Right lobe of liver (tissue), 4 donors: ENCODE measurements around the gene DDA1.
A peak's percentile ranks its signal among the peaks of the same experiment; 100 is the strongest.

Source experiments
- POLR2A ChIP-seq: fragments of 450-650 bp; IDR thresholded peaks from one replicate; pipeline ENCODE4 v1.6.1; 2017; ENCODE audit warnings: antibody characterized with exemption, mild to moderate bottlenecking
- TF ChIP-seq, protein P1 (sequence below), 4 donors: fragments of 200-600 bp in 3 of 4; fragments of 450-650 bp in 1 of 4; IDR thresholded peaks; one replicate each; pipeline versions ENCODE4 v1.5.1 to v1.8.0; 2016 to 2022; ENCODE audit warnings: antibody characterized with exemption in 4 of 4, mild to moderate bottlenecking in 2 of 4
- donor health status: DM: no; HTN: no; CAD: no.
- donor health status: DM: no; HTN: no; CAD: no.
- donor health status: DM: no; HTN: yes; CAD: no.

DNA sequence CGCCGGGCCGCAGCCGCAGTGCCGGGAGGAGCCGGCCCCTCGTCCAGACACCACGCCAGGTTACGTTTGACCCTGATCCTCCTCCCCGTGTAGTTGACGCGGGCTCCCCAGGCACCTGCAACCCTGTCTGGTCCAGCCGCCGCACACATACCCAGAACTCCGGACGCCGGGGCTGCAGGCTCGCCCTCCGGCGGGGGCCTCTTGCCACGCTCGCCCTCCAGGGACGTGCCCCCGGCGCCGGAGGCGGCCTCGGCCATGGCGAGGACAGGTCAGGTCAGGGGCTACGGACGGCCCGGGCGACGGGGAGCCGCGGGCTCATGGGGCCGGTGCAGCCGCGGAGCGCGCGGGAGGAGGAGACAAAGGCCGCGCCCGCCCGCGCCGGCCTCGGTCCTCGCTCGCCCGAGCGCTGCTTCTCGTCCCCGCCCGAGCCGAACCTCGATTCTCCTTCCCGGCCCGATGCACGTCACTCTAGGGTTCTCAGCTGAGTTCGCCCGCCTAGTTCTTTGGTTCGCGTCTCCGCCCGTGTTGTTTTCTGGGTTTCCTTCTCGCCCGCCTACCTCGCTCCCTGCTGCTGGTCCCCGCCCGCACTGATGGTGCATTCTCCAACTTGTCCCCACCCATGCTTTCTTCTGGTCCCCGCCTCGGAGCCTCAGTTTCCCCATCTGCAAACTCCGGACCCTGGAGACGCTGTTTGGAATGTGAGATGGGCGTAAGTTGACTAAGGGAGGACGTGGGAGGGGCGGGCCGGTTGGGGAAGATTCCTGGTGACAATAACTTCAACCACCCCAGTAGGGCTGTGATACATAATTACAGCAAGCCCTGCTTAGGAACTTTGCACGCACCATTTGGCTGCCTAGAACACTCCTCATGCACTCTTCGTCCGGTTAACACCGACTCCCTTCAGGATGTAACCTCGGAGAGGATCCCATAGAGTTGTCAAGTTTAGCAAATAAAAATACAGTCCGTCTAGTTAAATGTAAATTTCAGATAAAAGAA, 25.3 kb downstream of the DDA1 start, which contains the start of gene ANO8:
- peak; percentile 42 for TF ChIP-seq POLR2A
- TF ChIP-seq, protein P1, sequence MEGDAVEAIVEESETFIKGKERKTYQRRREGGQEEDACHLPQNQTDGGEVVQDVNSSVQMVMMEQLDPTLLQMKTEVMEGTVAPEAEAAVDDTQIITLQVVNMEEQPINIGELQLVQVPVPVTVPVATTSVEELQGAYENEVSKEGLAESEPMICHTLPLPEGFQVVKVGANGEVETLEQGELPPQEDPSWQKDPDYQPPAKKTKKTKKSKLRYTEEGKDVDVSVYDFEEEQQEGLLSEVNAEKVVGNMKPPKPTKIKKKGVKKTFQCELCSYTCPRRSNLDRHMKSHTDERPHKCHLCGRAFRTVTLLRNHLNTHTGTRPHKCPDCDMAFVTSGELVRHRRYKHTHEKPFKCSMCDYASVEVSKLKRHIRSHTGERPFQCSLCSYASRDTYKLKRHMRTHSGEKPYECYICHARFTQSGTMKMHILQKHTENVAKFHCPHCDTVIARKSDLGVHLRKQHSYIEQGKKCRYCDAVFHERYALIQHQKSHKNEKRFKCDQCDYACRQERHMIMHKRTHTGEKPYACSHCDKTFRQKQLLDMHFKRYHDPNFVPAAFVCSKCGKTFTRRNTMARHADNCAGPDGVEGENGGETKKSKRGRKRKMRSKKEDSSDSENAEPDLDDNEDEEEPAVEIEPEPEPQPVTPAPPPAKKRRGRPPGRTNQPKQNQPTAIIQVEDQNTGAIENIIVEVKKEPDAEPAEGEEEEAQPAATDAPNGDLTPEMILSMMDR (IDR thresholded peaks at IDR 0.05), result no peak
